Measurements from ENCODE around the gene GALNT10. TPM values are rescaled to one million over a fixed set of nuclear protein-coding genes. Genes with fewer than 3 reads are reported as not detected.

The GALNT10 gene
- total and polyA plus RNA-seq, 10 donors = 7.6 to 50.2 (median 43.5) TPM

- H3K4me3 ChIP-seq = no peak overlapping the region
- H3K9me3 ChIP-seq = no peaks in the 10 kb centered on the region
- intact Hi-C loops (cut with DNase I; ENCODE audit: low total_unique reads) = no loop called here
- H3K27ac ChIP-seq = no peak overlapping the region
- H3K27me3 ChIP-seq (replicated peaks in 1 of 7) = no peaks in the 10 kb centered on the region
- no peak for DNase-seq
- peaks cover 0 to 5% (median 0%) of the 10 kb centered on the region in 6 donors for H3K36me3 ChIP-seq
- WGBS, 5 donors = 77 to 87% (median 83%) methylated on average over 5 of the region's 5 CpGs
- H3K4me1 ChIP-seq = peaks cover 0 to 3% (median 0%) of the 10 kb centered on the region in 6 donors
- TF ChIP-seq POLR2A (IDR thresholded peaks at IDR 0.05) = no peak
- TF ChIP-seq POLR2AphosphoS5 (IDR thresholded peaks at IDR 0.05) = no peak
- TF ChIP-seq CTCF (IDR thresholded peaks at IDR 0.05 in 8 of 11, conservative IDR thresholded peaks at IDR 0.05 in 3 of 11) = no peak
Observed at GRCh38 chr5:154345255-154345952, 154.9 kb downstream of the GALNT10 start.

- Histone ChIP-seq H3K27ac (no peak overlapping the region), H3K9me3 (no peaks in the 10 kb centered on the region), H3K36me3 (peaks cover 0 to 9% (median 0%) of the 10 kb centered on the region in 6 donors), H3K4me3 (no peak overlapping the region), H3K4me1 (no peaks in the 10 kb centered on the region), H3K27me3 (replicated peaks in 1 of 7) (no peaks in the 10 kb centered on the region)
- TF ChIP-seq CTCF (IDR thresholded peaks at IDR 0.05 in 8 of 11, conservative IDR thresholded peaks at IDR 0.05 in 3 of 11) = no peak
- no peak for TF ChIP-seq POLR2AphosphoS5 (IDR thresholded peaks at IDR 0.05)
- intact Hi-C loops (cut with DNase I; ENCODE audit: low total_unique reads) = no loop called here
- no peak for DNase-seq
- 93 to 100% (median 100%) methylated on average over 1 of the region's 1 CpG for WGBS, 5 donors
Observed at GRCh38 chr5:154346427-154346826, 155.9 kb downstream of the GALNT10 start.

- 92 to 97% (median 95%) methylated on average over 5 of the region's 5 CpGs for whole genome bisulfite sequencing, 5 donors
- intact Hi-C loops (cut with DNase I; ENCODE audit: low total_unique reads) = no loop called here
- Histone ChIP-seq H3K27ac (no peak overlapping the region), H3K27me3 (replicated peaks in 1 of 7) (no peaks in the 10 kb centered on the region), H3K9me3 (no peaks in the 10 kb centered on the region), H3K36me3 (peaks cover 0 to 10% (median 4%) of the 10 kb centered on the region in 6 donors), H3K4me3 (no peak overlapping the region), H3K4me1 (peaks cover 0 to 2% (median 0%) of the 10 kb centered on the region in 6 donors)
- TF ChIP-seq POLR2A (IDR thresholded peaks at IDR 0.05) (no peak), CTCF (IDR thresholded peaks at IDR 0.05 in 8 of 11, conservative IDR thresholded peaks at IDR 0.05 in 3 of 11) (no peak), POLR2AphosphoS5 (IDR thresholded peaks at IDR 0.05) (no peak)
- no peak for DNase-seq
Observed at GRCh38 chr5:154349626-154350264, 159.2 kb downstream of the GALNT10 start.

GRCh38 chr5:154351141-154351540 is 160.6 kb downstream of the GALNT10 start:
- Histone ChIP-seq H3K9me3 (no peaks in the 10 kb centered on the region), H3K4me1 (peaks cover 0 to 8% (median 0%) of the 10 kb centered on the region in 6 donors), H3K36me3 (peaks cover 0 to 10% (median 4%) of the 10 kb centered on the region in 6 donors), H3K4me3 (no peak overlapping the region), H3K27me3 (replicated peaks in 1 of 7) (no peaks in the 10 kb centered on the region), H3K27ac (no peak overlapping the region)
- intact Hi-C loops (cut with DNase I; ENCODE audit: low total_unique reads) = no loop called here
- TF ChIP-seq POLR2AphosphoS5 (IDR thresholded peaks at IDR 0.05) (no peak), CTCF (IDR thresholded peaks at IDR 0.05 in 8 of 11, conservative IDR thresholded peaks at IDR 0.05 in 3 of 11) (no peak), POLR2A (IDR thresholded peaks at IDR 0.05) (no peak)
- DNase-seq = no peak

All from spleen (tissue), 11 donors.